ENCODE data around the gene SLC22A12.

Gene SLC22A12

GRCh38 chr11:64599698-64600211, 8.7 kb downstream of the SLC22A12 start:
- H3K9me3 ChIP-seq (ENCODE audit: insufficient read depth, low read length) = 0 out of 2 replicates have a peak, but pooled peaks cover 4% of the 10 kb centered on the region
- no peak overlapping the region for H3K4me3 ChIP-seq (ENCODE audit: insufficient read depth, low read length, poor library complexity, severe bottlenecking)
- no peaks in the 10 kb centered on the region for H3F3A ChIP-seq (ENCODE audit: insufficient read depth)
- no peak overlapping the region for H3K9ac ChIP-seq (ENCODE audit: low read length)
- no peak overlapping the region for H3K4me2 ChIP-seq (ENCODE audit: low read depth, low read length, poor library complexity, severe bottlenecking)
- no peaks in the 10 kb centered on the region for H3K36me3 ChIP-seq (ENCODE audit: low read length)
- H4K20me1 ChIP-seq (ENCODE audit: low read depth, low read length) = no peaks in the 10 kb centered on the region
- no peak overlapping the region for H2AFZ ChIP-seq (ENCODE audit: low read depth, low read length, severe bottlenecking)
- H3K79me2 ChIP-seq (ENCODE audit: insufficient read depth, low read length) = no peaks in the 10 kb centered on the region
- no peak for TF ChIP-seq CTCF (IDR thresholded peaks at IDR 0.05; ENCODE audit: insufficient read depth, low read length, poor library complexity, severe bottlenecking)
- no peak for TF ChIP-seq EZH2phosphoT487 (conservative IDR thresholded peaks at IDR 0.05; ENCODE audit: low read length)
- no peaks in the 10 kb centered on the region for H3K9me2 ChIP-seq (replicated peaks; ENCODE audit: insufficient read depth, low read length)
- H3K27me3 ChIP-seq (ENCODE audit: low read length) = no peaks in the 10 kb centered on the region
- no peak overlapping the region for H3K27ac ChIP-seq (ENCODE audit: low read depth, low read length)

- 0 out of 2 replicates have a peak, but pooled peaks cover 2% of the 10 kb centered on the region for H3K9me3 ChIP-seq (ENCODE audit: insufficient read depth, low read length)
- no peak overlapping the region for H2AFZ ChIP-seq (ENCODE audit: low read depth, low read length, severe bottlenecking)
- H3K79me2 ChIP-seq (ENCODE audit: insufficient read depth, low read length) = no peaks in the 10 kb centered on the region
- no peak overlapping the region for H3K4me2 ChIP-seq (ENCODE audit: low read depth, low read length, poor library complexity, severe bottlenecking)
- no peaks in the 10 kb centered on the region for H3K27me3 ChIP-seq (ENCODE audit: low read length)
- H3K9me2 ChIP-seq (replicated peaks; ENCODE audit: insufficient read depth, low read length) = no peaks in the 10 kb centered on the region
- H3K36me3 ChIP-seq (ENCODE audit: low read length) = no peaks in the 10 kb centered on the region
- TF ChIP-seq CTCF (IDR thresholded peaks at IDR 0.05; ENCODE audit: insufficient read depth, low read length, poor library complexity, severe bottlenecking) = no peak
- TF ChIP-seq EZH2phosphoT487 (conservative IDR thresholded peaks at IDR 0.05; ENCODE audit: low read length) = no peak
- no peak overlapping the region for H3K27ac ChIP-seq (ENCODE audit: low read depth, low read length)
- no peak overlapping the region for H3K9ac ChIP-seq (ENCODE audit: low read length)
- H3K4me3 ChIP-seq (ENCODE audit: insufficient read depth, low read length, poor library complexity, severe bottlenecking) = no peak overlapping the region
- no peaks in the 10 kb centered on the region for H3F3A ChIP-seq (ENCODE audit: insufficient read depth)
- H4K20me1 ChIP-seq (ENCODE audit: low read depth, low read length) = no peaks in the 10 kb centered on the region
These were observed 9.4 kb downstream of the SLC22A12 start for GRCh38 chr11:64600281-64600992.

GRCh38 chr11:64601605-64602465, 10.8 kb downstream of the SLC22A12 start:
- no peak overlapping the region for H3K4me2 ChIP-seq (ENCODE audit: low read depth, low read length, poor library complexity, severe bottlenecking)
- H4K20me1 ChIP-seq (ENCODE audit: low read depth, low read length) = no peaks in the 10 kb centered on the region
- no peaks in the 10 kb centered on the region for H3K79me2 ChIP-seq (ENCODE audit: insufficient read depth, low read length)
- H3K4me3 ChIP-seq (ENCODE audit: insufficient read depth, low read length, poor library complexity, severe bottlenecking) = no peak overlapping the region
- no peaks in the 10 kb centered on the region for H3K9me3 ChIP-seq (ENCODE audit: insufficient read depth, low read length)
- no peaks in the 10 kb centered on the region for H3F3A ChIP-seq (ENCODE audit: insufficient read depth)
- no peak overlapping the region for H2AFZ ChIP-seq (ENCODE audit: low read depth, low read length, severe bottlenecking)
- H3K27ac ChIP-seq (ENCODE audit: low read depth, low read length) = no peak overlapping the region
- H3K9me2 ChIP-seq (replicated peaks; ENCODE audit: insufficient read depth, low read length) = no peaks in the 10 kb centered on the region
- TF ChIP-seq EZH2phosphoT487 (conservative IDR thresholded peaks at IDR 0.05; ENCODE audit: low read length) = no peak
- TF ChIP-seq CTCF (IDR thresholded peaks at IDR 0.05; ENCODE audit: insufficient read depth, low read length, poor library complexity, severe bottlenecking) = no peak
- no peaks in the 10 kb centered on the region for H3K36me3 ChIP-seq (ENCODE audit: low read length)
- H3K27me3 ChIP-seq (ENCODE audit: low read length) = no peaks in the 10 kb centered on the region
- H3K9ac ChIP-seq (ENCODE audit: low read length) = no peak overlapping the region

Data from SU-DHL-6 (cell line).